Skeletal muscle satellite cell (primary cell): Measurements from ENCODE around the gene RHBG.
A peak's percentile ranks its signal among the peaks of the same experiment; 100 is the strongest.

ENCODE experiments used
- H3K27me3 ChIP-seq: 2 replicates; pipeline ENCODE4 v1.7.0; 2013; ENCODE audit warnings: low read length; ENCODE audit not compliant: control insufficient read depth, insufficient read depth
- H3K36me3 ChIP-seq: 2 replicates; pipeline ENCODE4 v1.7.0; 2013; ENCODE audit warnings: mild to moderate bottlenecking, control low read depth, low read length; ENCODE audit not compliant: insufficient read depth
- H3K4me1 ChIP-seq: 2 replicates; pipeline ENCODE4 v1.7.0; 2013; ENCODE audit warnings: low read length; ENCODE audit not compliant: control insufficient read depth, insufficient read depth
- H3K4me2 ChIP-seq: 2 replicates; pipeline ENCODE4 v1.7.0; 2013; ENCODE audit warnings: mild to moderate bottlenecking, low read length
- H3K4me3 ChIP-seq: 2 replicates; pipeline ENCODE4 v1.7.0; 2013; ENCODE audit warnings: low read length
- H3K9ac ChIP-seq: 2 replicates; pipeline ENCODE4 v1.7.0; 2013; ENCODE audit warnings: mild to moderate bottlenecking, low read depth, low read length, moderate library complexity
- H3K9me3 ChIP-seq: replicated peaks from 2 replicates; pipeline ENCODE4 v1.7.0; 2013; ENCODE audit warnings: mild to moderate bottlenecking, control low read depth, low read length

Gene RHBG

GRCh38 chr1:156412653-156413321 lies 43.8 kb downstream of the RHBG start:
- no peaks in the 10 kb centered on the region for H3K4me1 ChIP-seq
- H3K4me2 ChIP-seq = no peak overlapping the region
- peaks cover 87% of the 10 kb centered on the region for H3K27me3 ChIP-seq
- no peak overlapping the region for H3K4me3 ChIP-seq
- no peak overlapping the region for H3K9ac ChIP-seq
- H3K9me3 ChIP-seq = no peaks in the 10 kb centered on the region
- H3K36me3 ChIP-seq = no peaks in the 10 kb centered on the region

GRCh38 chr1:156413391-156414246 lies 44.6 kb downstream of the RHBG start:
- no peak overlapping the region for H3K9ac ChIP-seq
- no peaks in the 10 kb centered on the region for H3K4me1 ChIP-seq
- no peak overlapping the region for H3K4me3 ChIP-seq
- H3K36me3 ChIP-seq = no peaks in the 10 kb centered on the region
- H3K27me3 ChIP-seq = peaks cover 86% of the 10 kb centered on the region
- H3K9me3 ChIP-seq = no peaks in the 10 kb centered on the region
- H3K4me2 ChIP-seq = no peak overlapping the region

GRCh38 chr1:156414461-156415064 lies 45.6 kb downstream of the RHBG start:
- H3K4me3 ChIP-seq = no peak overlapping the region
- no peak overlapping the region for H3K9ac ChIP-seq
- no peaks in the 10 kb centered on the region for H3K4me1 ChIP-seq
- no peak overlapping the region for H3K4me2 ChIP-seq
- no peaks in the 10 kb centered on the region for H3K9me3 ChIP-seq
- H3K36me3 ChIP-seq = no peaks in the 10 kb centered on the region
- H3K27me3 ChIP-seq = peaks cover 87% of the 10 kb centered on the region

- Histone ChIP-seq H3K27me3 (peaks cover 93% of the 10 kb centered on the region), H3K36me3 (no peaks in the 10 kb centered on the region), H3K9me3 (no peaks in the 10 kb centered on the region), H3K4me3 (no peak overlapping the region), H3K4me1 (peaks cover 11% of the 10 kb centered on the region), H3K4me2 (no peak overlapping the region), H3K9ac (no peak overlapping the region)
Measured at GRCh38 chr1:156416993-156417392, 48.0 kb downstream of the RHBG start.

GRCh38 chr1:156417401-156418020 lies 48.5 kb downstream of the RHBG start:
- Histone ChIP-seq H3K27me3 (peaks cover 93% of the 10 kb centered on the region), H3K36me3 (no peaks in the 10 kb centered on the region), H3K4me3 (no peak overlapping the region), H3K9ac (no peak overlapping the region), H3K4me1 (peaks cover 11% of the 10 kb centered on the region), H3K9me3 (no peaks in the 10 kb centered on the region), H3K4me2 (no peak overlapping the region)

- Histone ChIP-seq H3K27me3 (peaks cover 97% of the 10 kb centered on the region), H3K4me1 (peaks cover 11% of the 10 kb centered on the region), H3K4me3 (no peak overlapping the region), H3K36me3 (no peaks in the 10 kb centered on the region), H3K9me3 (no peaks in the 10 kb centered on the region), H3K4me2 (no peak overlapping the region), H3K9ac (no peak overlapping the region)
Measured at GRCh38 chr1:156418416-156419070, 49.5 kb downstream of the RHBG start.

GRCh38 chr1:156419854-156420204 lies 50.8 kb downstream of the RHBG start:
- Histone ChIP-seq H3K9ac (no peak overlapping the region), H3K4me1 (peaks cover 11% of the 10 kb centered on the region), H3K4me3 (no peak overlapping the region), H3K4me2 (peak overlapping the region; percentile 40), H3K36me3 (no peaks in the 10 kb centered on the region), H3K9me3 (no peaks in the 10 kb centered on the region), H3K27me3 (peaks cover 97% of the 10 kb centered on the region)

GRCh38 chr1:156420205-156421061 lies 51.4 kb downstream of the RHBG start:
- H3K4me3 ChIP-seq = no peak overlapping the region
- H3K9me3 ChIP-seq = no peaks in the 10 kb centered on the region
- peaks cover 11% of the 10 kb centered on the region for H3K4me1 ChIP-seq
- no peaks in the 10 kb centered on the region for H3K36me3 ChIP-seq
- H3K4me2 ChIP-seq = peak overlapping the region; percentile 40
- H3K9ac ChIP-seq = no peak overlapping the region
- H3K27me3 ChIP-seq = peaks cover 97% of the 10 kb centered on the region

GRCh38 chr1:156421062-156421938 lies 52.3 kb downstream of the RHBG start:
- peak overlapping the region; percentile 47 for H3K4me3 ChIP-seq
- H3K9me3 ChIP-seq = no peaks in the 10 kb centered on the region
- H3K9ac ChIP-seq = no peak overlapping the region
- peaks cover 97% of the 10 kb centered on the region for H3K27me3 ChIP-seq
- no peaks in the 10 kb centered on the region for H3K36me3 ChIP-seq
- peak overlapping the region; percentile 78 for H3K4me2 ChIP-seq
- H3K4me1 ChIP-seq = peaks cover 11% of the 10 kb centered on the region
